ENCODE data around the gene HRC. TPM values are rescaled to one million over a fixed set of nuclear protein-coding genes. Genes with fewer than 3 reads are reported as not detected.

Gene HRC
- 0.06 TPM in 2 of 5 replicates, not detected in the others for total RNA-seq (2022; extraction: Qiagen RNA extraction; ENCODE audit: low read depth)

GRCh38 chr19:49155005-49155819, at the start of gene HRC:
TSS of gene HRC (minus strand) at chr19:49155396. CDS start at chr19:49155237, 159 bp downstream.

GRCh38 chr19:49157445-49158224, 2.4 kb upstream of the HRC start, which contains the start of gene TRPM4:
TSS of gene TRPM4 (plus strand) at chr19:49157792. CDS start at chr19:49157867, 75 bp downstream.

DNA sequence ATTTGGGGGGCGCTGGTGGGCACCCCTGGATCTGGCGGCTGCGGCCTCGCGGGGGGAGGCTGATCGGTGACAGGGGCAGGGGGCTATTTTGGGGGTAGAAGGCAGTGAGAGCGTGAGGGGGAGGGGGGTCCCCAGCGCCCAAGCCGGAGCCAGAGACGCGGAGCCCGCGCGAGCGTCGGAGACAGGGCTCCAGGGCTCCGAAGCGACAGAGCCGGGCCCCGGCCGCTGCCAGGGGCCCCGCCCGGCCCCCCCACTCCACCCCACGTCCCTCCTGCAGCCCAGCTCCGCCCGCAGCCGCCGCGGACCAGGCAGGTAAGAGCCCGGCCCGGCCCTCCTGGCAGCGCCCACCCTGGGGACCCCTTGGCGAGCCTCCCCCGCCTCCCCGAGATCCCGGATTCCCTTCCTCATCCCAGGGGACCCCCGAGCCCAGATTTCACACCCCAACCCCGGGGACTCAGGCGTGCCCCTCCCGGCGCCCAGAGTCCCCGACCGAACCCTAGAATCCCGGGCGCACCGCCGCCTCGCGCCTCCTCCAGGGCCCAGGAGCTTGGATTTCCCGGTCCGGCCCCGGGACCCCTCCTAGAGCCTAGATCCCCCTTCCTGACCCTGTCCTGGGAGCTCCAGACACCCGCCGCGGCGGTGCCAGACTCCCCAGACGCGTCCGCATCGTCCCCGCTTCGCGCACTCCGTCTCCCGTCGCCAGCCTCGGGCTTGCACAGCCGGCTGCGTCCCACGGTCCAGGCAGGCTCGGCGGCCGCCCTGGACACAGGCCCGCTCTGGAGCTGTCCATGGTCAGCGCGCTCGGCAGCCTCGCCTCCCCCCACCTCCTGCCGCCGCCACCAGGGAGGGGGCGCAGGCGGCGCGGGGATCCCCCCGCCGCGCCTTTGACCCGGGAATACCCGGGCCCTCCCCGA, 35.5 kb downstream of the HRC start, which contains the start of gene PPFIA3:
PPFIA3 (plus strand) TSS at position 134 of the 914 bp plus-strand sequence. CDS start 8,330 bp downstream, outside the sequence.

DNA sequence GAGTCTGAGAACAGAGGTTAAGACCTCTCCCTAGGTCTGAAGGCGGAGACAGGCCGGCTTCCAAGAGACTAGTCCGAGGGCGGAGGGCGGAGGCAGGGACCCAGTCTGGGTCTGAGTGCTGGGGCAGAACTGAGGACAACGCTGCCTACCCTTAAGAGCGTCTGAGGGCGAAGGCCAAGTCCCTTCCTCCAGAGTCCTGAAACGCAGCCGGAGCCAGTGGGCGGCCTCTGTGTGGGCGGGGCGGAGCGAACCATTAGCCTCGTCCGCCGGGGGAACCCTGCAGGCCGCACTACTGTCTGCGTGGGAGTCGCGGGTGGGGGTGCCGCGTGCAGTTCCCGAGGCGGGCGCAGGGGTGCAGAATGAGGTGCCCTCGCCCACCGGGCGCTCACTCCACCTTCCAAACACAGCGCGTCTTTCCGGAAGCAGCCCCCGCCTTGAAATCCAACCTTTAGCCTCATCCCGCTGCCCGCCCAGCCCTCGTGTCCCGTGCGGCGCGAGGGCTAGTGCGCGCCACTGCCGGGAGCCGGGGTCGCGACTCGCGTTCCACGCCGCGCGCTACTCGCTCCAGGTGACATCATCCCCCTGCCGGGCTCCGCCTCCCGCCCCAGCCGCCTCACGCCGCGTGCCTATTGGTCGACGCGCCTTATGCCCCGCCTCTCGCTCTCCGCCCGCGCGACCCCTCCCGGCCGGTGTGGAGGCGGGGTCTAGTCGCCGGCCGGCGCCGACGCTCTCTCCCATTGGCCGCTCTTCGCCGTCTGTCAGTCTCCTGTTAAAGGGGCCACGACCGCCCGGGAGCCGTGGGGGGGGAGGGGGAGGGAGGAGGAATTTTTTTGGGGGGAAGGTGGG, 36.4 kb downstream of the HRC start, which contains the start of gene C19orf73:
C19orf73 (minus strand) TSS at position 579 of the 846 bp plus-strand sequence; CDS start at position 458, 121 bp downstream.

GRCh38 chr19:49113762-49114629, 41.2 kb downstream of the HRC start, which contains the start of gene LIN7B:
TSS of gene LIN7B (plus strand) at chr19:49114370. CDS start at chr19:49114405, 35 bp downstream.

Other genes starting within 250 kb of the HRC start
- 1.2 to 2.7 TPM (median 1.7 TPM) in 5 replicates for gene DHDH, start 221.7 kb downstream of the HRC start, total RNA-seq (2022; extraction: Qiagen RNA extraction; ENCODE audit: low read depth)
- gene BAX, start 200.5 kb downstream of the HRC start, total RNA-seq (2022; extraction: Qiagen RNA extraction; ENCODE audit: low read depth), result 267 to 409 TPM (median 344 TPM) in 5 replicates
- 16,193 to 24,145 TPM (median 18,864 TPM) in 5 replicates for gene FTL, start 190.1 kb downstream of the HRC start, total RNA-seq (2022; extraction: Qiagen RNA extraction; ENCODE audit: low read depth)
- 16.8 to 21.1 TPM (median 19.5 TPM) in 5 replicates for gene GYS1, start 162.1 kb downstream of the HRC start, total RNA-seq (2022; extraction: Qiagen RNA extraction; ENCODE audit: low read depth)
- gene RUVBL2, start 161.5 kb downstream of the HRC start, total RNA-seq (2022; extraction: Qiagen RNA extraction; ENCODE audit: low read depth), result 214 to 245 TPM (median 232 TPM) in 5 replicates
- gene LHB, start 138.3 kb downstream of the HRC start, total RNA-seq (2022; extraction: Qiagen RNA extraction; ENCODE audit: low read depth), result not detected in 5 replicates
- 0.38 TPM in 1 of 5 replicates, not detected in the others for gene CGB3, start 131.1 kb downstream of the HRC start, total RNA-seq (2022; extraction: Qiagen RNA extraction; ENCODE audit: low read depth)
- 0.26 to 0.34 TPM (median 0.26 TPM) in 3 of 5 replicates, not detected in the others for gene CGB2, start 123.5 kb downstream of the HRC start, total RNA-seq (2022; extraction: Qiagen RNA extraction; ENCODE audit: low read depth)
- gene CGB1, start 118.5 kb downstream of the HRC start, total RNA-seq (2022; extraction: Qiagen RNA extraction; ENCODE audit: low read depth), result 0.21 TPM in 1 of 5 replicates, not detected in the others
- 0.59 to 2.7 TPM (median 1.2 TPM) in 5 replicates for gene CGB5, start 111.5 kb downstream of the HRC start, total RNA-seq (2022; extraction: Qiagen RNA extraction; ENCODE audit: low read depth)
- gene CGB8, start 106.3 kb downstream of the HRC start, total RNA-seq (2022; extraction: Qiagen RNA extraction; ENCODE audit: low read depth), result 1.9 to 3.4 TPM (median 2.0 TPM) in 5 replicates
- 0.21 to 0.97 TPM (median 0.55 TPM) in 4 of 5 replicates, not detected in the other for gene CGB7, start 97.6 kb downstream of the HRC start, total RNA-seq (2022; extraction: Qiagen RNA extraction; ENCODE audit: low read depth)
- 0.42 to 0.61 TPM (median 0.54 TPM) in 5 replicates for gene NTF4, start 90.6 kb downstream of the HRC start, total RNA-seq (2022; extraction: Qiagen RNA extraction; ENCODE audit: low read depth)
- gene KCNA7, start 82.7 kb downstream of the HRC start, total RNA-seq (2022; extraction: Qiagen RNA extraction; ENCODE audit: low read depth), result not detected in 5 replicates
- gene SNRNP70, start 69.9 kb downstream of the HRC start, total RNA-seq (2022; extraction: Qiagen RNA extraction; ENCODE audit: low read depth), result 302 to 324 TPM (median 319 TPM) in 5 replicates
- gene LIN7B, start 41.0 kb downstream of the HRC start, total RNA-seq (2022; extraction: Qiagen RNA extraction; ENCODE audit: low read depth), result 5.7 to 7.1 TPM (median 6.7 TPM) in 5 replicates
- 1.5 to 2.5 TPM (median 1.6 TPM) in 5 replicates for gene C19orf73, start 36.3 kb downstream of the HRC start, total RNA-seq (2022; extraction: Qiagen RNA extraction; ENCODE audit: low read depth)
- 4.5 to 8.8 TPM (median 8.1 TPM) in 5 replicates for gene PPFIA3, start 35.9 kb downstream of the HRC start, total RNA-seq (2022; extraction: Qiagen RNA extraction; ENCODE audit: low read depth)
- gene TRPM4, start 2.4 kb upstream of the HRC start, total RNA-seq (2022; extraction: Qiagen RNA extraction; ENCODE audit: low read depth), result 6.9 to 10.2 TPM (median 8.4 TPM) in 5 replicates
- 0.62 to 1.6 TPM (median 0.81 TPM) in 5 replicates for gene SLC6A16, start 169.8 kb upstream of the HRC start, total RNA-seq (2022; extraction: Qiagen RNA extraction; ENCODE audit: low read depth)
- gene CD37, start 180.0 kb upstream of the HRC start, total RNA-seq (2022; extraction: Qiagen RNA extraction; ENCODE audit: low read depth), result not detected in 5 replicates
- gene TEAD2, start 207.0 kb upstream of the HRC start, total RNA-seq (2022; extraction: Qiagen RNA extraction; ENCODE audit: low read depth), result 12.6 to 19.1 TPM (median 17.7 TPM) in 5 replicates
- gene DKKL1, start 208.5 kb upstream of the HRC start, total RNA-seq (2022; extraction: Qiagen RNA extraction; ENCODE audit: low read depth), result 0.70 to 1.1 TPM (median 0.89 TPM) in 5 replicates
- gene KASH5, start 232.9 kb upstream of the HRC start, total RNA-seq (2022; extraction: Qiagen RNA extraction; ENCODE audit: low read depth), result 0.33 TPM in 1 of 5 replicates, not detected in the others

Data from A549 treated with GW870086 at 1 μM for 4 hours (cell line).